GM10248 (cell line): ENCODE measurements around the gene TLE4.
"Not testable (repeated sequence)": the region's sequence is repeated elsewhere in the genome, so short reads cannot be mapped to it uniquely, and the experiment has no call there.

ENCODE experiments used
- CTCF ChIA-PET: fragments of 300-600 bp; sonication (Branson Sonifier 250); formaldehyde crosslinking; extraction: SDS; loops from one replicate; lab custom pipeline; 2021; ENCODE audit warnings: antibody characterized with exemption; lab: Yijun Ruan, JAX
- POLR2A ChIA-PET: fragments of 350-650 bp; sonication (Branson Sonifier 250); formaldehyde crosslinking; extraction: SDS; loops from one replicate; lab custom pipeline; 2020; ENCODE audit warnings: antibody characterized with exemption; lab: Yijun Ruan, JAX
- DNase-seq: peaks from one replicate; pipeline ENCODE4 v3.0.0; 2012; ENCODE audit errors: extremely low spot score
- TF ChIP-seq, protein P1 (sequence below): IDR thresholded peaks from 2 replicates; pipeline ENCODE4 v1.5.1; 2012; ENCODE audit warnings: mild to moderate bottlenecking, low read depth; ENCODE audit errors: extremely low read depth, missing control alignments, control extremely low read depth

The TLE4 gene

DNA sequence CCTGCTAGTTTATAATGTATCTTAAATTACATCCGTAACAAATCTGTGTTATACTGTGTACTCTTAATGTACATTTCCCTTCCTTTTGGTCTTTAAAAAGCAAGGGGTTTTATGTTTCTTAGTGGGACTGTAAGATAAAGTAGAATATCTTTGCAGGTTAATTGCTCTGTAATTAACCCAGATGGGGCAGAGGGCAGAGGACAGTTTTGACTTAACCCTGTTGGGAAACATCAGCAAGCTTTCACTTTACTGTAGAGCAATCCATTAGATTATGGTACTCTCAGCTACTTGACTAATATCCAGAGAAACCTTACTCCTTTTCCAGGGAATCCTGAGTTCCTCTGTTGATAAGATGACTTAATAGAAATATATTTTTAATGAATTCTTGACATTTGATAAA, 74.3 kb downstream of the TLE4 start:
- TF ChIP-seq, protein P1, sequence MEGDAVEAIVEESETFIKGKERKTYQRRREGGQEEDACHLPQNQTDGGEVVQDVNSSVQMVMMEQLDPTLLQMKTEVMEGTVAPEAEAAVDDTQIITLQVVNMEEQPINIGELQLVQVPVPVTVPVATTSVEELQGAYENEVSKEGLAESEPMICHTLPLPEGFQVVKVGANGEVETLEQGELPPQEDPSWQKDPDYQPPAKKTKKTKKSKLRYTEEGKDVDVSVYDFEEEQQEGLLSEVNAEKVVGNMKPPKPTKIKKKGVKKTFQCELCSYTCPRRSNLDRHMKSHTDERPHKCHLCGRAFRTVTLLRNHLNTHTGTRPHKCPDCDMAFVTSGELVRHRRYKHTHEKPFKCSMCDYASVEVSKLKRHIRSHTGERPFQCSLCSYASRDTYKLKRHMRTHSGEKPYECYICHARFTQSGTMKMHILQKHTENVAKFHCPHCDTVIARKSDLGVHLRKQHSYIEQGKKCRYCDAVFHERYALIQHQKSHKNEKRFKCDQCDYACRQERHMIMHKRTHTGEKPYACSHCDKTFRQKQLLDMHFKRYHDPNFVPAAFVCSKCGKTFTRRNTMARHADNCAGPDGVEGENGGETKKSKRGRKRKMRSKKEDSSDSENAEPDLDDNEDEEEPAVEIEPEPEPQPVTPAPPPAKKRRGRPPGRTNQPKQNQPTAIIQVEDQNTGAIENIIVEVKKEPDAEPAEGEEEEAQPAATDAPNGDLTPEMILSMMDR = no peak
- ChIA-PET CTCF (interaction anchor here (3.0 kb wide), 1 partner anchor 18 kb away, joined by 15 read pairs; no protein-coding TSS in a partner anchor), POLR2A (no interaction called here)
- no peak for DNase-seq

GRCh38 chr9:79651251-79651795, 79.6 kb downstream of the TLE4 start:
- DNase-seq = no peak
- POLR2A ChIA-PET = no interaction called here

GRCh38 chr9:79652598-79652997, 80.8 kb downstream of the TLE4 start:
- CTCF ChIA-PET = interaction anchor here (1.7 kb wide), 1 partner anchor 10 kb away, joined by 5 read pairs; no protein-coding TSS in a partner anchor
- TF ChIP-seq, protein P1 = no peak
- DNase-seq = no peak
- POLR2A ChIA-PET = no interaction called here

More at GRCh38 chr9:79651251-79651795, 79.6 kb downstream of the TLE4 start:
- TF ChIP-seq, protein P1 = no peak
- CTCF ChIA-PET = interaction anchor here (1.7 kb wide), 1 partner anchor 8 kb away, joined by 5 read pairs; no protein-coding TSS in a partner anchor

DNA sequence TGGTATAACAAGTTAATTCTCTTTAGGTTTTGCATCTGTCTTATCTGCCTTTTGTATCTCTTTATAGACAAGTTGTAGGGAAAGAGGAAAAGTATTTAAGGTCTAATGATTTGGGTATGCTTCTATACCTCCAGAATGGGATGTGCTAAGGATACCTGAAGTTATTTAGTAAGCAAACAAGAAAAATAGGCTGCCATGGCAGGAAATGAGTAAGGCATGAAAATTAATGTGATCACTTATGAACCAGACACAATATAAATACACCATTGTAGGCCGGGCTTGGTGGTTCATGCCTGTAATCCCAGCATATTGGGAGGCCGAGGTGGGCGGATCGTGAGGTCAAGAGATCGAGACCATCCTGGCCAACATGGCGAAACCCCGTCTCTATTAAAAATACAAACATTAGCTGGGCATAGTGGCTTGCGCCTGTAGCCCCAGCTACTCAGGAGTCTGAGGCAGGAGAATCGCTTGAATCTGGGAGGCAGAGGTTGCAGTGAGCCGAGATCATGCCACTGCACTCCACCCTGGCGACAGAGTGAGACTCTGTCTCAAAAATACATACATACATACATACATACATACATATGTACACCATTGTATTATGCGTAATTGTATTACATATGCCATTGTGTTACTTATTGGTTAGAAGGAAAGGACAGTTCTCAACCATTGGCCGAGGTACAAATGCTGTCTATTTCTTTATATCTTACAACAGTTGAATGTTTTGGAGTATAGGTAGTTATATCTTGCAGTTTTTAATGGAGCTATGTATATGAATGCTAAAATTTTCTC, 83.0 kb downstream of the TLE4 start:
- POLR2A ChIA-PET, DNase-seq: not testable (repeated sequence)
- CTCF ChIA-PET = interaction anchor here (0.9 to 3.3 kb wide), 3 partner anchors 7 to 28 kb away, joined by 3 to 12 read pairs (median 4); no protein-coding TSS in a partner anchor

DNA sequence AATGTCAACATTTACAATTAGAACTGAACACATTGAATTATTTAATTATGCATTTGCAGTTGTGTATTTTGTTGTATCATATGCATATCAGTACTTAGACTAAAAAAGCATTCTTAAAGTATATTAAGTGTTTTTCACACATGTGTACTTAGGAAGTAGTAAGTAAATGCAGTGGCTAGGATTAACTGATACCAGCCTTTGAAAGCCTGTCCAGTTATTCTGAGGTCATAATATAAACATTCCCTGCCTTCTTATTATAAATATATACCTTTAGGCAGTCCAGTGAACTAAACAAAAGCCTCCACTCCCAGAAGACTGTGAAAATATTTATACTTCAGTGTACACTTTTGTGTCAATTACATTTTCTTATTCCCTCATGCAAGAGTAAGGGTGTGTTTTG, 83.8 kb downstream of the TLE4 start:
- DNase-seq = no peak
- CTCF ChIA-PET = interaction anchor here (0.8 to 3.3 kb wide), 4 partner anchors 8 to 29 kb away, joined by 3 to 12 read pairs (median 4); no protein-coding TSS in a partner anchor
- TF ChIP-seq, protein P1 = no peak
- POLR2A ChIA-PET = no interaction called here

DNA sequence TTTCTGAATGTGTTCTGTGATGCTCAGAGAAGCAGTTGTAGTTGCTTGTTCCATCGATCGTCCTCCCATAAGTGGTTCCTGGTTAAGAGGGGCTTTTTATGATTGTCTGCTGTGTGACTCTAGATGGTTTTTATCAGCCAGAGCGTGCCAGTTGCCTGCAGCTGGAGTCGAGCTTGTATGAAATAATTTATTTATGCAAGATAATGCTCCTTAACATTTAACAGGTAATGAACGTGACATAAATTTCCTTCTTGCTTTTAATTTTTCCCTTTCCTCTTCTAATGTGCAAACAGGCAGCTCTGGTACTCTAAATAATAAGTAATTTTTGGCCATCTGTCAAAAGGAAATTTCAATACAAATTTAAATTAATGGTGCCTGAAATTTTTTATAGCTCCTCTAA, 84.4 kb downstream of the TLE4 start:
- DNase-seq = no peak
- ChIA-PET CTCF (interaction anchor here (0.8 to 3.3 kb wide), 3 partner anchors 9 to 18 kb away, joined by 3 to 12 read pairs (median 4); no protein-coding TSS in a partner anchor), POLR2A (no interaction called here)
- TF ChIP-seq, protein P1 = no peak
